Fibroblast of lung (primary cell): ENCODE data around the gene SEPTIN2.

Experiments
- CTCF ChIP-seq, 2 donors: IDR thresholded peaks in 1 of 2; conservative IDR thresholded peaks in 1 of 2; 1 replicate in 1 of 2; 2 replicates in 1 of 2; pipeline ENCODE4 v1.5.1; 2011 to 2012; ENCODE audit warnings: low read length in 2 of 2, control low read depth in 1 of 2, inconsistent platforms in 1 of 2, low read depth in 1 of 2, mild to moderate bottlenecking in 1 of 2
- EZH2 ChIP-seq: IDR thresholded peaks from 2 replicates; pipeline ENCODE4 v1.5.1; 2012; ENCODE audit warnings: low read length, control low read depth, mild to moderate bottlenecking; ENCODE audit errors: missing control alignments

- TF ChIP-seq CTCF (conservative IDR thresholded peaks at IDR 0.05 in 1 of 2, IDR thresholded peaks at IDR 0.05 in 1 of 2; ENCODE audit: low read depth in 1 of 2, low read length in 2 of 2), result no peak
- TF ChIP-seq EZH2, result no peak
Measured at GRCh38 chr2:241364781-241365180, 49.1 kb downstream of the SEPTIN2 start.
